Type B pancreatic cell (in vitro differentiated cells): Measurements from ENCODE around the gene TCF12. TPM values are rescaled to one million over a fixed set of nuclear protein-coding genes. Genes with fewer than 3 reads are reported as not detected.

Source experiments
- DNase-seq: peaks from one replicate; pipeline ENCODE4 v3.0.0; 2021; ENCODE audit warnings: mixed read lengths; ENCODE audit not compliant: unreplicated experiment; ENCODE audit errors: extremely low spot score
- H3K27ac Mint-ChIP-seq: 2 replicates; pipeline ENCODE4 v1.8.0; 2021; ENCODE audit warnings: mild to moderate bottlenecking, mixed read lengths
- H3K27me3 Mint-ChIP-seq: 2 replicates; pipeline ENCODE4 v1.8.0; 2021; ENCODE audit warnings: mixed read lengths
- H3K36me3 Mint-ChIP-seq: 2 replicates; pipeline ENCODE4 v1.8.0; 2021; ENCODE audit warnings: mixed read lengths
- H3K4me1 Mint-ChIP-seq: one replicate; pipeline ENCODE4 v1.8.0; 2021; ENCODE audit warnings: mixed read lengths; ENCODE audit not compliant: unreplicated experiment
- H3K4me3 Mint-ChIP-seq: 2 replicates; pipeline ENCODE4 v1.8.0; 2021; ENCODE audit warnings: mild to moderate bottlenecking, mixed read lengths
- H3K9me3 Mint-ChIP-seq: 2 replicates; pipeline ENCODE4 v1.8.0; 2021; ENCODE audit warnings: mixed read lengths
- CTCF ChIP-seq: fragments of 200-600 bp; sonication (generic); conservative IDR thresholded peaks from 2 replicates; pipeline ENCODE4 v1.5.0; 2021; ENCODE audit warnings: antibody characterized with exemption, mild to moderate bottlenecking
- total RNA-seq: library from RNA; stranded (reverse); gene quantifications from 2 replicates; pipeline ENCODE4 v1.2.1, GENCODE V29; 2021; ENCODE audit warnings: low replicate concordance

The TCF12 gene
- total RNA-seq, 1 donor from 2014 or later = 153 TPM

GRCh38 chr15:57320631-57321220 lies 402.3 kb downstream of the TCF12 start:
- Mint-ChIP-seq H3K27me3 (no peaks in the 10 kb centered on the region), H3K36me3 (no peaks in the 10 kb centered on the region), H3K9me3 (no peaks in the 10 kb centered on the region), H3K27ac (no peak overlapping the region), H3K4me3 (no peak overlapping the region), H3K4me1 (peaks cover 28% of the 10 kb centered on the region)
- DNase-seq = no peak
- TF ChIP-seq CTCF = no peak

GRCh38 chr15:57321485-57321884 lies 403.0 kb downstream of the TCF12 start:
- Mint-ChIP-seq H3K9me3 (no peaks in the 10 kb centered on the region), H3K36me3 (no peaks in the 10 kb centered on the region), H3K4me1 (peaks cover 28% of the 10 kb centered on the region), H3K4me3 (no peak overlapping the region), H3K27ac (no peak overlapping the region), H3K27me3 (no peaks in the 10 kb centered on the region)
- TF ChIP-seq CTCF = no peak
- DNase-seq = no peak

GRCh38 chr15:57321973-57322601 lies 403.6 kb downstream of the TCF12 start:
- no peaks in the 10 kb centered on the region for H3K9me3 Mint-ChIP-seq
- no peaks in the 10 kb centered on the region for H3K27me3 Mint-ChIP-seq
- no peak for DNase-seq
- no peak overlapping the region for H3K4me3 Mint-ChIP-seq
- H3K36me3 Mint-ChIP-seq = no peaks in the 10 kb centered on the region
- peaks cover 28% of the 10 kb centered on the region for H3K4me1 Mint-ChIP-seq
- TF ChIP-seq CTCF = no peak
- no peak overlapping the region for H3K27ac Mint-ChIP-seq

- Mint-ChIP-seq H3K27me3 (no peaks in the 10 kb centered on the region), H3K27ac (peak overlapping the region; percentile 50), H3K4me1 (peaks cover 31% of the 10 kb centered on the region), H3K36me3 (no peaks in the 10 kb centered on the region), H3K4me3 (peak overlapping the region; percentile 32), H3K9me3 (no peaks in the 10 kb centered on the region)
- no peak for TF ChIP-seq CTCF
- no peak for DNase-seq
These were observed 404.3 kb downstream of the TCF12 start for GRCh38 chr15:57322602-57323250.

- H3K9me3 Mint-ChIP-seq = no peaks in the 10 kb centered on the region
- no peak for DNase-seq
- TF ChIP-seq CTCF = no peak
- no peaks in the 10 kb centered on the region for H3K36me3 Mint-ChIP-seq
- H3K4me3 Mint-ChIP-seq = no peak overlapping the region
- peak overlapping the region; percentile 50 for H3K27ac Mint-ChIP-seq
- H3K27me3 Mint-ChIP-seq = no peaks in the 10 kb centered on the region
- peaks cover 34% of the 10 kb centered on the region for H3K4me1 Mint-ChIP-seq
These were observed 404.9 kb downstream of the TCF12 start for GRCh38 chr15:57323299-57323805.
